Uterus (tissue), 4 donors: ENCODE results near the gene ADCY10. TPM values are rescaled to one million over a fixed set of nuclear protein-coding genes. Genes with fewer than 3 reads are reported as not detected.
"Not testable (repeated sequence)": the region's sequence is repeated elsewhere in the genome, so short reads cannot be mapped to it uniquely, and the experiment has no call there.

Source experiments
- DNase-seq, 2 donors: peaks; one replicate each; pipeline ENCODE4 v3.0.0-alpha.2; 2019 to 2020
- H3K27ac ChIP-seq, 2 donors: fragments of 200-600 bp; sonication (generic); 1 replicate in 1 of 2; 2 replicates in 1 of 2; pipeline ENCODE4 v1.5.1; 2016 to 2018
- H3K27me3 ChIP-seq, 2 donors: fragments of 200-600 bp; sonication (generic); one replicate each; pipeline ENCODE4 v1.5.1; 2018 to 2019; ENCODE audit warnings: control low read depth in 1 of 2
- H3K36me3 ChIP-seq, 2 donors: fragments of 200-600 bp; sonication (generic); one replicate each; pipeline ENCODE4 v1.5.1; 2019; ENCODE audit warnings: control low read depth in 1 of 2
- H3K4me1 ChIP-seq, 2 donors: fragments of 200-600 bp; sonication (generic); one replicate each; pipeline ENCODE4 v1.5.1; 2018 to 2019; ENCODE audit warnings: control low read depth in 1 of 2
- H3K4me3 ChIP-seq, 2 donors: fragments of 200-600 bp; sonication (generic); 1 replicate in 1 of 2; 2 replicates in 1 of 2; pipeline ENCODE4 v1.5.1; 2018 to 2019; ENCODE audit warnings: mild to moderate bottlenecking in 1 of 2
- H3K9me3 ChIP-seq, 2 donors: fragments of 200-600 bp; sonication (generic); one replicate each; pipeline ENCODE4 v1.5.1; 2019; ENCODE audit warnings: control low read depth in 1 of 2
- POLR2A ChIP-seq, 2 donors: fragments of 450-650 bp; IDR thresholded peaks; one replicate each; pipeline ENCODE4 v1.6.1; 2016; ENCODE audit warnings: antibody characterized with exemption in 2 of 2, mild to moderate bottlenecking in 1 of 2, moderate library complexity in 1 of 2
- intact Hi-C: fragments of 100-400 bp; cut with DNase I; formaldehyde crosslinking; loops from one replicate; pipeline ENCODE4 v1.15.1; 2023; ENCODE audit warnings: low total_unique reads
- total RNA-seq, 4 donors: library from RNA; depleted of rRNA in 3 of 4; stranded (reverse); fragments of >200 nt in 3 of 4; gene quantifications; one replicate each; pipeline versions ENCODE4 v1.1.0 to v1.2.4, GENCODE V29; 2014 to 2023
- TF ChIP-seq, protein P1 (sequence below), 4 experiments: fragments of 200-600 bp in 2 of 4; fragments of 450-650 bp in 2 of 4; sonication (generic) in 2 of 4; IDR thresholded peaks; one replicate each; pipeline ENCODE4 v1.5.1; 2016 to 2019; ENCODE audit warnings: antibody characterized with exemption in 4 of 4, mild to moderate bottlenecking in 2 of 4, moderate library complexity in 1 of 4
- donor health status: DM: yes; HTN: yes; CAD: no.

ADCY10 gene
- total RNA-seq, 4 donors from 2014 or later, result 0.26 to 1.2 (median 0.52) TPM

DNA sequence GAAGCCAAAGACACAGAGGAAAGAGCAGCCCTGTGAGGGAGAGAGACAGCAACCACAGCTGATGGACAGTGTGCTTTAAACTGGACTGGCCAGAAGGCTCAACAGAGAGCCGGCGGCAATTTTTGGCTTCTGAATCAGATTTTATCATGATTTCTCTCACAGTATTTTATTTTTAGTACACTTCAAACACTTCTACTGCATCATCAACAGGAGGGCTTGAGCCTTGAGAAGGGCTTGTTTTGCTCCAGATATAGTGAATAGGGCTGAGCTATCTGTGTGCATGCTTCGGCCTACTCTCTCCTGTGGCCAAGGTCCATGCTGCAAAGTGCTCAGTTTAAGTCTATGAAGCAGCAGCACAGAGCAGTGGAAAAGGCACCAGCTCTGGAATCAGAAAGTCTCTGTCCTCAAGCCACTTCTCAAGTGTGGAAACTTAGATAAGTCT lies 33.3 kb downstream of the ADCY10 start:
- no peak for TF ChIP-seq POLR2A (IDR thresholded peaks at IDR 0.05)
- TF ChIP-seq, protein P1, sequence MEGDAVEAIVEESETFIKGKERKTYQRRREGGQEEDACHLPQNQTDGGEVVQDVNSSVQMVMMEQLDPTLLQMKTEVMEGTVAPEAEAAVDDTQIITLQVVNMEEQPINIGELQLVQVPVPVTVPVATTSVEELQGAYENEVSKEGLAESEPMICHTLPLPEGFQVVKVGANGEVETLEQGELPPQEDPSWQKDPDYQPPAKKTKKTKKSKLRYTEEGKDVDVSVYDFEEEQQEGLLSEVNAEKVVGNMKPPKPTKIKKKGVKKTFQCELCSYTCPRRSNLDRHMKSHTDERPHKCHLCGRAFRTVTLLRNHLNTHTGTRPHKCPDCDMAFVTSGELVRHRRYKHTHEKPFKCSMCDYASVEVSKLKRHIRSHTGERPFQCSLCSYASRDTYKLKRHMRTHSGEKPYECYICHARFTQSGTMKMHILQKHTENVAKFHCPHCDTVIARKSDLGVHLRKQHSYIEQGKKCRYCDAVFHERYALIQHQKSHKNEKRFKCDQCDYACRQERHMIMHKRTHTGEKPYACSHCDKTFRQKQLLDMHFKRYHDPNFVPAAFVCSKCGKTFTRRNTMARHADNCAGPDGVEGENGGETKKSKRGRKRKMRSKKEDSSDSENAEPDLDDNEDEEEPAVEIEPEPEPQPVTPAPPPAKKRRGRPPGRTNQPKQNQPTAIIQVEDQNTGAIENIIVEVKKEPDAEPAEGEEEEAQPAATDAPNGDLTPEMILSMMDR (IDR thresholded peaks at IDR 0.05), result no peak
- no peaks in the 10 kb centered on the region for H3K27me3 ChIP-seq
- intact Hi-C loops, result no loop called here

DNA sequence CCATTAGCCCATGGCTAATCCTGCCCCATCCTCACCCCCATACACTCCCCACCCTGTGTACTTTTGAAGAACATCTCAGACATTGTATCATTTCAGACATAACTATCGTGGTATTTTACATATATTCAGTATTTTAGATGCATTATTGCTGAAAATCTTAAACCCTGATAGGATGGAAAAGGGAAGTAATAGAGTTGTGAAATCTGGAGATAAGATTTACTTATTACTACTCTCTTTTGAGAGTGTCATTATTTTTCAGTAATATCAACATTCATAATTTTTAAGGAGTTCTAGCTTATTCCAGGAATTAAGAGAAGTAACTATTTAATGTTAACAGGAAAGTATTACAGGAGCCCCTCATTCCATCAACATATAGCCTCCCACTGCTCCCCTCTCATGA lies 34.4 kb downstream of the ADCY10 start:
- Histone ChIP-seq H3K27me3 (no peaks in the 10 kb centered on the region), H3K36me3 (no peaks in the 10 kb centered on the region), H3K9me3 (no peaks in the 10 kb centered on the region), H3K4me3 (no peak overlapping the region), H3K4me1 (no peaks in the 10 kb centered on the region), H3K27ac (no peak overlapping the region)
- intact Hi-C loops, result no loop called here
- no peak for DNase-seq
- TF ChIP-seq POLR2A (IDR thresholded peaks at IDR 0.05), result no peak
- TF ChIP-seq, protein P1 (IDR thresholded peaks at IDR 0.05), result no peak

More for the DNA sequence above, 33.3 kb downstream of the ADCY10 start:
- H3K4me1 ChIP-seq, result no peaks in the 10 kb centered on the region
- H3K4me3 ChIP-seq, result no peak overlapping the region
- H3K9me3 ChIP-seq, result no peaks in the 10 kb centered on the region
- DNase-seq, result no peak
- no peak overlapping the region for H3K27ac ChIP-seq
- H3K36me3 ChIP-seq, result no peaks in the 10 kb centered on the region

GRCh38 chr1:167878372-167879160 lies 35.4 kb downstream of the ADCY10 start:
- TF ChIP-seq, protein P1 (IDR thresholded peaks at IDR 0.05), result no peak
- no peak for TF ChIP-seq POLR2A (IDR thresholded peaks at IDR 0.05)
- H3K36me3 ChIP-seq, result no peaks in the 10 kb centered on the region
- no peak overlapping the region for H3K4me3 ChIP-seq
- no peaks in the 10 kb centered on the region for H3K27me3 ChIP-seq
- no peaks in the 10 kb centered on the region for H3K9me3 ChIP-seq
- H3K4me1 ChIP-seq, result no peaks in the 10 kb centered on the region
- H3K27ac ChIP-seq, result no peak overlapping the region
- no peak for DNase-seq
- intact Hi-C loops, result no loop called here

DNA sequence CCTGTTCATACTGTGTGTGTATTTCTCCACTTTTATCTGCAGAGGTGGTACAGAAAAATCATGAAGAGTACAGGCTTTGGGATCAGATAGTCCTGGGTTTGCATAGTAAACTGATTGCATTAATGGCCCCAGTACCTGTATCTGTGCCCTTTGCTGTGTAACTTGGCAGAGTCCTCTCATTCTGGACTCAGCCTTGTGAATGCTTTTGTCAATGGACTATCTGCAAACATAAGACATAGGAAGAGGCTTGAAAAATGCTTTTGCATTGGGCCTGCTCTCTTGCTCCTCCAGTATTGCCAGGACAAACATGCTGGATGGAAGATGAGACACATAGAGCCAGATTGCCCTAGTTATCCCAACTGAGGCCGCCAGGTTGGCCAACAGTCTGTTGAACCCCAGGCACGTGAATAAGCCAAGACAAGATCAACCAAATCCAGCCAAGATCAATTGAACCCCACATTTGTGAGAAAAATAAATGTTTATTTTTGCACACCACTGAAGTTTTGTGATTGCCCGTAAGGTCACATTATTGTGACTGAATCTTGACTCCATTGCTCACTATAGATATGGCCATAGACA lies 37.2 kb downstream of the ADCY10 start:
- Histone ChIP-seq H3K27me3 (no peaks in the 10 kb centered on the region), H3K9me3 (no peaks in the 10 kb centered on the region), H3K4me1 (no peaks in the 10 kb centered on the region), H3K4me3 (no peak overlapping the region), H3K27ac (no peak overlapping the region), H3K36me3 (no peaks in the 10 kb centered on the region)
- TF ChIP-seq, protein P1 (IDR thresholded peaks at IDR 0.05), result no peak
- TF ChIP-seq POLR2A (IDR thresholded peaks at IDR 0.05), result no peak
- no peak for DNase-seq
- intact Hi-C loops, result no loop called here

- Histone ChIP-seq H3K27ac (no peak overlapping the region), H3K9me3 (no peaks in the 10 kb centered on the region)
- intact Hi-C loops, result no loop called here
Measured at GRCh38 chr1:167871331-167871730, 42.6 kb downstream of the ADCY10 start.

GRCh38 chr1:167869157-167870001 lies 44.6 kb downstream of the ADCY10 start:
- intact Hi-C loops, H3K27ac ChIP-seq, H3K4me3 ChIP-seq, H3K9me3 ChIP-seq, DNase-seq, H3K36me3 ChIP-seq, H3K27me3 ChIP-seq, H3K4me1 ChIP-seq: not testable (repeated sequence)

More at GRCh38 chr1:167871331-167871730, 42.6 kb downstream of the ADCY10 start:
- Histone ChIP-seq H3K4me3 (no peak overlapping the region), H3K36me3 (no peaks in the 10 kb centered on the region), H3K4me1 (no peaks in the 10 kb centered on the region), H3K27me3 (no peaks in the 10 kb centered on the region)
- no peak for DNase-seq
- TF ChIP-seq, protein P1 (IDR thresholded peaks at IDR 0.05), result no peak
- TF ChIP-seq POLR2A (IDR thresholded peaks at IDR 0.05), result no peak

DNA sequence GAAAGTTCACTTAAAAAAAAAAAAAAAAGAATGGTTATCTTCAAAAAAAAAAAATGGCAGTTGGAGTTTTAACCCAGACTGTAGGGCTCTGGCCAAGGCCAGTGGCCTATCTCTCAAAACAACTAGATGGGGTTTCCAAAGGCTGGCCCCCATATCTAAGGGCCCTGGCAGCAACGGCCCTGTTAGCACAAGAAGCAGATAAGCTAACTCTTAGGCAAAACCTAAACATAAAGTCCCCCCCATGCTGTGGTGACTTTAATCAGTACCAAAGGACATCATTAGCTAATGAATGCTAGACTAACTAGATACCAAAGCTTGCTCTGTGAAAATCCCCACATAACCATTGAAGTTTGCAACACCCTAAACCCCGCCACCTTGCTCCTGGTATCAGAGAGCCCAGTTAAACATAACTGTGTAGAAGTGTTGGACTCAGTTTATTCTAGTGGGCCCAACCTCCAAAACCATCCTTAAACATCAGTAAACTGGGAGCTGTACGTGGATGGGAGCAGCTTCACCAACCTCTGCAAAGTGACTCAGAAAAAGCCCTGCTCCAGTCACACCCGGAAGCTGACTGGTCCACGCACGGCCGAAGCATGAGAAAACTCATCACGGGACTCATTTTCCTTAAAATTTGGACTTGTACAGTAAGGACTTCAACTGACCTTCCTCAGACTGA lies 47.1 kb downstream of the ADCY10 start:
- H3K27me3 ChIP-seq, H3K36me3 ChIP-seq, intact Hi-C loops, H3K9me3 ChIP-seq, H3K27ac ChIP-seq, H3K4me1 ChIP-seq, DNase-seq, H3K4me3 ChIP-seq: not testable (repeated sequence)
